ENCODE measurements around the gene IRF2BPL.

DNA sequence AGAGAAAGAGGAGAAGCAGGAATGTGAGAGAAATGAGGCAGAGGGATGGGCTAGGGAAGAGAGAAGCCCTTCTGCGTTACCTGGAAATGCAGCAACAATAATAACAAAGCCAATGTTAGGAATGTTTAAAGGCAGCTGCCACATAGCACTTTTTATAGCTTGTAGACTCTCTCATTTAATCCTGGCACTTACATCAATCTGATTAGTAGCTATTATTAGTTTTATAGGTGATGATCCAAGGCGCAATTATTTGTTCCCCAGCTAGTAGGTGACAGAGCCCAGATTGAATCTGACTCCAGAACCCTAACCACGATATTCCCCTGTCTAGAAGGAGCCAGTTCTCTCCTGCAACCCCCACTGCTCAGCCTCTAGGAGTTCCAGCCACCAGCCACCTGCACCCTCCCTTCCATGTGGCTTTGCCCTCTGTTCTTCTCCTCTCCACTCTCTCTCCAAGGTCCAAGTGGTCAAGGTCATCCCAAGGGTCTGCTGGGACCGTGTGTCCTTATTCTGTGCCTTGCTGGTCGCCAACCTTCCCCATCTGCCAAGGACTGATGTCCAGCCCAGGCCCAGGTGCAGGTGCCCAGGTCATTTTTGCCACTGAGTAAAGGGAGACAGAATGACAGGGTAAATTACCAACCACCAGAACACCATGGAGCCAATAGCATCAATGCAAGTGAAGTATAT, 40.2 kb upstream of the IRF2BPL start:
- TF ChIP-seq FOXA1 (IDR thresholded peaks at IDR 0.05; ENCODE audit: borderline replicate concordance) = no peak
- TF ChIP-seq SMC3 (conservative IDR thresholded peaks at IDR 0.05; ENCODE audit: insufficient read depth, low read depth, low read length) = no peak
- TF ChIP-seq, protein P1, sequence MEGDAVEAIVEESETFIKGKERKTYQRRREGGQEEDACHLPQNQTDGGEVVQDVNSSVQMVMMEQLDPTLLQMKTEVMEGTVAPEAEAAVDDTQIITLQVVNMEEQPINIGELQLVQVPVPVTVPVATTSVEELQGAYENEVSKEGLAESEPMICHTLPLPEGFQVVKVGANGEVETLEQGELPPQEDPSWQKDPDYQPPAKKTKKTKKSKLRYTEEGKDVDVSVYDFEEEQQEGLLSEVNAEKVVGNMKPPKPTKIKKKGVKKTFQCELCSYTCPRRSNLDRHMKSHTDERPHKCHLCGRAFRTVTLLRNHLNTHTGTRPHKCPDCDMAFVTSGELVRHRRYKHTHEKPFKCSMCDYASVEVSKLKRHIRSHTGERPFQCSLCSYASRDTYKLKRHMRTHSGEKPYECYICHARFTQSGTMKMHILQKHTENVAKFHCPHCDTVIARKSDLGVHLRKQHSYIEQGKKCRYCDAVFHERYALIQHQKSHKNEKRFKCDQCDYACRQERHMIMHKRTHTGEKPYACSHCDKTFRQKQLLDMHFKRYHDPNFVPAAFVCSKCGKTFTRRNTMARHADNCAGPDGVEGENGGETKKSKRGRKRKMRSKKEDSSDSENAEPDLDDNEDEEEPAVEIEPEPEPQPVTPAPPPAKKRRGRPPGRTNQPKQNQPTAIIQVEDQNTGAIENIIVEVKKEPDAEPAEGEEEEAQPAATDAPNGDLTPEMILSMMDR (IDR thresholded peaks at IDR 0.05 in 2 of 3, conservative IDR thresholded peaks at IDR 0.05 in 1 of 3; ENCODE audit: insufficient read depth in 2 of 3, low read depth in 1 of 3, low read length in 3 of 3) = no peak

Measured in K562 (cell line).